ENCODE results near the gene UNC45A.

Gene UNC45A

GRCh38 chr15:90966262-90966661 lies 31.2 kb downstream of the UNC45A start:
- DNase-seq (ENCODE audit: low read depth in 2 of 2), result no peak

DNA sequence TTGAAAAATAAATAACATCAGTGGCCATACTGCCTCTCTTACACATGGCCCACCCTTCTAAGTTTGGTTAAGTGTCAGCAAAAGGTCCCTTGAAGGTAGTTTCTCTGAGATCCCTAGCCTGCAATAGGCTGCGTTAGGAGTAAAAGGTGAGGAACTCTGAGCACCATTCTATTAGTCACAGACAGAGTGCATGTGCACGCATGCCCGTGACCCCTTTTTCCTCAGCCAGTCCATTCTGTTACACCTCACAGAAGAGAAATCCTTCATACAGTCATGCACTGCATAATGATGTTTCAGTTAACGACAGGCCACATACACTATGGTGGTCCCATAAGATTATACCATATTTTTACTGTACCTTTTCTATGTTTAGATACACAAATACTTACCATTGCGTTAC lies 32.1 kb downstream of the UNC45A start:
- no peak for DNase-seq (ENCODE audit: low read depth in 2 of 2)

GRCh38 chr15:90968434-90968833 lies 33.3 kb downstream of the UNC45A start:
- DNase-seq (ENCODE audit: low read depth in 2 of 2), result no peak

DNA sequence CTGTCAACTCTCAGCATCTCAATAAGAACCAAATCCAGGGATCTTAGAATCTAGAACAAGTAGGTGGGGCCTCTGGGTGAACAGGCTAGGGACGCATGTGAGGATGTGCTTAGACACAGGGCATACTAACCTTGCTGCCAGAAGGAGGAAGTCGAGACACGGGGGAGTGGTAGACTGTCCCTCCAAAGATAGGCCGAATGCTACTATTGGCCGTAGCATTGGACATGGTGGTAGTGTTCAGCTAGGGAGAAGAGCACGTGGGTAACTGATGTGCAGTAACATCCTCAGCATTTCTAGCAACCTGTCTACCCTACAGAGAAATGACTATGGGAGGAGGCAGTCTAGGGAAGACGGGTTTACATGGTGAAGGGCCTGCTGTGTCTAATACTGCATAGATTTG lies 35.2 kb downstream of the UNC45A start:
- no peak for DNase-seq (ENCODE audit: low read depth in 2 of 2)

GRCh38 chr15:90972133-90972532 lies 37.0 kb downstream of the UNC45A start:
- no peak for DNase-seq (ENCODE audit: low read depth in 2 of 2)

- no peak for DNase-seq (ENCODE audit: low read depth in 2 of 2)
Observed at GRCh38 chr15:90974216-90974615, 39.1 kb downstream of the UNC45A start.

- DNase-seq (ENCODE audit: low read depth in 2 of 2), result no peak
Observed at GRCh38 chr15:90979582-90979981, 44.5 kb downstream of the UNC45A start.

DNA sequence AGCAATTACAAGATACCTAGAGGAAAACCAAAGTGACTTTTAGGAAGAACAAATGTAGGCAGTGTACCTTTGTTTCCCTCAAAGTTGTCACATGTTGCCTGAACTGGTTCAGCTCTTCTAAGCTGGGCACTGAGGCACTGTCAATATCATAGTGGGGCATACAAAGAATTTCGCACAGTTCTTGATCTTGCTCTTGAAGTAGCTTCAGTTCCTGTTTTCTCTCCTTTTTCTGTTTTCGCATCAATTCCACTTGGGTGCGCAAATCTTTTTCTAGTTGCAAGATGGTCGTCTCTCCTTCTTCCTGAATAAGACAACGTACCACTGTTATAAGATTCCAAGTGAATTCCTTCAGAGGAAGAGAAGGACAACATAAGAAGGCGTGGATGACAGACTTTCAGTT lies 46.6 kb downstream of the UNC45A start:
- no peak for DNase-seq (ENCODE audit: low read depth in 2 of 2)

- no peak for DNase-seq (ENCODE audit: low read depth in 2 of 2)
Observed at GRCh38 chr15:90982135-90982534, 47.0 kb downstream of the UNC45A start.

DNA sequence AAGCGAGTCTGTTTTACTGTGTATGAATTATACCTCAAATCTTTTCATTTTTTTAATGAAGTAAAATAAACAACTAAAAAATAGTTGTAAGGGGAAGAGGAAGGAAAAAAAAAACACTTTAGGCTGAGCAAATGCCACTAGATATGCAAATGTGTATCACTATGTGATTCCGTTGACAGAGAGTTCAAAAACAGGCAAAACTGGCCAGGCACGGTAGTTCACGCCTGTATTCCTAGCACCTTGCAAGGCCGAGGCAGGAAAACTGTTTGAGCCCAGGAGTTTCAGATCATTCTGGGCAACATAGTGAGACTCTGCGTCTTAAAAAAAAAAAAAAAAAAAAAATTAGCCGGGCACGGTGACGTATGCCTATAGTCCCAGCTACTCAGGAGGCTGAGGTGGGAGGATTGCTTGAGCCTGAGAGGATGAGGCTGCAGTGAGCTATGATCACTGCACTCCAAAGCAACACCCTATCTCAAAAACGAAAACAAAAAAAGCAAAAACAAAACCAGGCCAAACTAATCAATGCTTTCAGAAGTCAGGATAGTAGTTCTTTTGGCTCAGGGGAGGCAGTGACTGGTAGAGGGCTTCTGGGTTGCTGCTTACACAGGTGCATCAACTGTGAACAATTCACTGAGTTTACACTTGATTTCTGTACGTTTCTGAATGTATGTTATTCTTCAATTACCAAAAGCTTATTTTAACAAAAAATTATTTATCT lies 51.9 kb downstream of the UNC45A start:
- DNase-seq (ENCODE audit: low read depth in 2 of 2), result no peak

DNA sequence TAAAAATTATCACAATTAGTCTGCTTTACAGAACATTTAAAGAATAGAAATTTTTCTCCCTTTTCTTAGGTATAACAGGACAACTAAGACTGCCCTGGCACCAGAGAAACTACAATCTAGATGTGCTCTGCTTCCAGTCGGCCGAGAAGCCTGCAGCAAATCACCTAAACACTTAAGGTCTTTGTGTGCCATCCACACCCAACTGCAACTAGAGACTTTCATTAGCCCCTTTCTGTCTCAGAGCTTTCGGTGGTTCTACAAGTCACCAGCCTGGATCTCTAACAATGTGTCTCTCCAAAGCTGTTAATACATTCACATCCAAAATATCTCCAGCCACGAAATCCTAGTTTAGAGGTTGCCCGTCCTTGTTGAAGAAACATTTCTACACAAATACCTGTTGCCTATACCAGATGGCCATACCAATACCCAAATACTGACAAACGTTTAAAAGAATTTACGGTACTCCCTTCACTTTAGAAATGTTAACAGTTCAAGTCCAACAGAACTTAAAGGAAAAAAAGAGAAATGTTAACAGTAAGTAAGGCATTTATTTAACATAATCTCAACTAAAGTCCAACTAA lies 52.6 kb downstream of the UNC45A start:
- no peak for DNase-seq (ENCODE audit: low read depth in 2 of 2)

DNA sequence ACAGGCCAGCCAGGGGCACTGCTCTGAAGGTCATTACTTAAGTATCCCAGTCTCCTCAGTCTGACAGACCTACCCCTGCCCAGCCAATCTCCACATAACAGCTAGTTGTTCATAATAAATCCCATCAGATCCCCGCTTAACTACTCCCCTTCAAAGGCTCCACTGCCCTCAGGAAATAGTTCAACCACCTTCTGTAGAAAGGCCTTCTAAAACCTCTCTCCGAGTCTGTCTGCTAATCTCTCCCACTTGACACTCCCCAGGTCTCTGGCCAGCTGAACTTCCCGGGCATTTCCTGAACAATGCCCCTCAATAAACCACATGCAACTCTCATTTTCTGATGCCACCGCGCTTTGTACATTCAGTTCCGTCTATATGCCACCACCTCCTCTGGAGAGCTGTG lies 53.2 kb downstream of the UNC45A start:
- DNase-seq (ENCODE audit: low read depth in 2 of 2), result no peak

GRCh38 chr15:90989040-90989768 lies 54.1 kb downstream of the UNC45A start:
- DNase-seq (ENCODE audit: low read depth in 2 of 2), result no peak

- no peak for DNase-seq (ENCODE audit: low read depth in 2 of 2)
Observed at GRCh38 chr15:90990446-90990845, 55.4 kb downstream of the UNC45A start.

DNA sequence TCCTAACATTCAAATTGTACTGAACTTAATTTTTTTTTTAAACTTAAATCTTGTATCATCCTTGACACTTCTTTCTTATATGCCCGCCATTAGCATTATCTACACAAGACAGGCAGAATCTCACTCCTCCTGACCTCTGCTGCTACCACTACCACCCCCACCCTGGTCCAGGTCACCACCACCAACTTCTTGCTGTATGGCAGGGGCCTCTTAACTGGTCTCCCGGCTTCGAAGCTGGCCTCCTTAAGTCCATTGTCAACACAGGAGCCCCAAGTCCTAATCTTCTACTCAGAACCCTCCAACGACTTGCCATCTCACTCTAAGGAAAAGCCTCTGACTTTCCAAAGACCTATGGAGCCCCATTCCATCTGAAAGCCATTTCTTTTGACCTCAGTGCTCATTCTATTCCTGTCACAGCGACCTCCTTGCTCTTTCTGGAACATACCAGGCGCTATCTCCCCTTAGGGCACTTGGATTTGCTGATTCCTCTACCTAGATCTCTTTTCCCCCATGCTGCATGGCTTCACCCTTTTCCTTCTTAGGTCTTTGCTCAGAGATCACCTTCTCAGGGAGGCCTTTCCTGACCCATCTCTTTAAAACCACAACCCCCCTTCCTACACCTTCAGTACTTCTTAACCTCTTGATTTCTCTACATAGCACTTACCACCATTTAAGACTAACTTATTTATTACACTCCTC lies 56.7 kb downstream of the UNC45A start:
- DNase-seq (ENCODE audit: low read depth in 2 of 2), result no peak

DNA sequence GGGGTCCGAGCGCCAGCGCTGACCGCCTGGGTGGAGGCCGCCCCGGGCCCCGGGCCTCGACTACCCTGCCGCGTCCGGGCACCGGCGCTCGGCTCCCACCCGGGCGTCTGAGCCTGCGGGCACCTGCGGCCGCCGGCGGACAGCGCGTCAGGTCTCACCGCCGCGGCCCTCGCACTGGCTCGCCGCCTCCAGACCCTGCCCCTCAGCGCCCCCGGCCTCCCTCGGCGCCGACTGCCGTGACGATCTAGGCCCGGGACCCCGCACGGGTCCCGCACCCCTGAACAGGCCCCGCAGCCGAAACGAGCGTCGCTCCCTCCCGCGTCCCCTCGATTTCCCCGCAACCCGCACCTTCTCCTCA lies 59.0 kb downstream of the UNC45A start:
- peak in 1 of 2 donors; percentile 3 for DNase-seq (ENCODE audit: low read depth in 2 of 2)

DNA sequence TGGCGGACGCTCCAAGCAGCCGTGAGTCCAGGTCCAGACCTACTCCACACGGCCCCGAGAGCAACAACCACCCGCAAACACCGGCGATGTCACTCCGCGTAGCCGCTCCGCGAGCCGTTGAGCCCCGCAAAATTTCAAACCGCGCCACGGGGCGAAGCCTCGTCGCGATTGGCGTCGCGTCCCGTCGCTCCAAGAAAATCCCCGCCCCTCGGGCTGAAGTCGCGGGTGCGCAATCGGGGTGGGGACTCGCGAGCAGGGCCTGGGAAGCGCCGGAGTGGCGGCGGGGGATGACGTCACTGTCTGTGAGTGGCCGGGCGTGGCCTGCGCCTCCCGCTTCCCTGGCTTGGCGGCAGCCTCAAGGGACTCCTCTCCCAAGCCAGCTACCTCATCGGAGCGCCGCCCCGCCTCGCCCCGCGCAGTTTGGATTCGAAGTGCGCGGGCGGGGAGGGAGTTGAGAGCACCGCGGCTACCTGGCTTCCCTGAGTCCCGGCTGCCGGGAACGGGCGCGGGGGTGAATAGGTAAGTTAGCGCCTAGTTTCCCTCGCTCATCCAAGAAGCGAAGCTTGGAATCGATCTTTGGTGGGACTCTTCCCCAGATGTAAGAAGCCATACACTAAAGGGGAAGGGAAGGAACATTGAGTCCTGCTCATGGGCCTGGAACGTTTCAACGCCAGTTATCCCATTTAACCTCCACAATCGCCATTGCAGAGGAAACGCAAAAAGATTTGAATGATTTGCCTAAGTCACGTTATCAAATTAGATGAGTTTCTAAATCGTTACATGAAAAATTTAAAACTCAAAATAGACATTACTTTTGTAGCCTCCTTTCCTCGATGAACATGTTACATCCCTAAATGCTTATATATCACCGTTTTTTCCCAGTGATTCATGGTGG lies 59.6 kb downstream of the UNC45A start, which contains the start of gene PRC1:
Gene PRC1, minus strand, starts transcription at position 119 of the 895 bp plus-strand sequence. Its CDS starts 118 bp downstream, at position 1.
- DNase-seq (ENCODE audit: low read depth in 2 of 2), result peak; percentile 92 to 96

DNA sequence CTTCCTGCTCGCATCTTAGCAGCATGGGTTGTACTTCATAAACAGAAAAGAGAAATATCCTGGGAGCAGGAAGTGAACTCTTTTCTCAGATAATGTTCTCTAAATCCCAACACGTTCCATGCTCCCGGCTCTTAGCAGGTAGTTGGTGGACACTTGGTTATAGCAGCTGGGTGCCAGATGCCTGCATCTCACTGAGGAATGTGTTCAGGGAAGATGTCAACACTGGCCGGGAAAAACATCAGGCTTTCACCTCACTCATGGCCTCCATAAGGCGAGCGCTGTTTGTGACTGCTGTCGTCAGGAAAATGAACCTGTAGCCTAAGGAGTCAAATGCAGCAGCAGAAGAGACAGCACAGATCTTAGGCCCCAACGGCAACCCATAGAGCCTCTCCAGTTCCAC lies 63.7 kb downstream of the UNC45A start:
- DNase-seq (ENCODE audit: low read depth in 2 of 2), result no peak

DNA sequence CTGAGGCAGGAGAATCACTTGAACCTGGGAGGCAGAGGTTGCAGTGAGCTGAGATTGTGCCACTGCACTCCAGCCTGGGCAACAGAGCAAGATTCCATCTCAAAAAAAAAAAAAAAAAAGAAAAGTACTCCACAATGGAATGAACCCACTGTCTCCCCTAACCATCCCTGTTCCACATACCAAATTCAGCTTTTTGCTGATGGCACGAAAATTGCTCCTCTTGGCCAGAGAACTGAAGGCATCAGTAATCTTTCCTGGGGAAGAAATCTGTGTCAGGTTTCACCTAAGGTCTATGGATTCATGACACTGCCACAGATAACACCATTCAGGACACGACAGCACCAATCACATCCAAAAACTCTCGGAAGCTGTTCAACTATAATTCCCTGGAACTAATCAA lies 66.1 kb downstream of the UNC45A start:
- no peak for DNase-seq (ENCODE audit: low read depth in 2 of 2)
